ENCODE measurements around the gene COL18A1.

COL18A1 gene

GRCh38 chr21:45550522-45551210, 145.7 kb downstream of the COL18A1 start:
- FAIRE-seq (no peak), DNase-seq (ENCODE audit: insufficient read length, low spot score) (no peak)
- TF ChIP-seq CTCF (IDR thresholded peaks at IDR 0.05; ENCODE audit: insufficient read depth, missing control alignments), result no peak

- FAIRE-seq, result no peak
- no peak for TF ChIP-seq CTCF (IDR thresholded peaks at IDR 0.05; ENCODE audit: insufficient read depth, missing control alignments)
- DNase-seq (ENCODE audit: insufficient read length, low spot score), result no peak
These were observed 146.4 kb downstream of the COL18A1 start for GRCh38 chr21:45551316-45551715.

- FAIRE-seq, result no peak
- no peak for DNase-seq (ENCODE audit: insufficient read length, low spot score)
- no peak for TF ChIP-seq CTCF (IDR thresholded peaks at IDR 0.05; ENCODE audit: insufficient read depth, missing control alignments)
These were observed 147.1 kb downstream of the COL18A1 start for GRCh38 chr21:45551783-45552695.

GRCh38 chr21:45552696-45553391, 147.9 kb downstream of the COL18A1 start:
- FAIRE-seq (no peak), DNase-seq (ENCODE audit: insufficient read length, low spot score) (no peak)

GRCh38 chr21:45554477-45555175, 149.7 kb downstream of the COL18A1 start:
- peak; percentile 60 for TF ChIP-seq CTCF (IDR thresholded peaks at IDR 0.05; ENCODE audit: insufficient read depth, missing control alignments)
- FAIRE-seq (no peak), DNase-seq (ENCODE audit: insufficient read length, low spot score) (peak; percentile 70)

More at GRCh38 chr21:45552696-45553391, 147.9 kb downstream of the COL18A1 start:
- no peak for TF ChIP-seq CTCF (IDR thresholded peaks at IDR 0.05; ENCODE audit: insufficient read depth, missing control alignments)

GRCh38 chr21:45555251-45555556, 150.2 kb downstream of the COL18A1 start:
- TF ChIP-seq CTCF (IDR thresholded peaks at IDR 0.05; ENCODE audit: insufficient read depth, missing control alignments), result no peak
- FAIRE-seq (no peak), DNase-seq (ENCODE audit: insufficient read length, low spot score) (no peak)

Measured in D721Med (cell line).